ENCODE measurements around the gene ADAMTS14. TPM values are rescaled to one million over a fixed set of nuclear protein-coding genes. Genes with fewer than 3 reads are reported as not detected.

The ADAMTS14 gene
- polyA plus RNA-seq, 1 donor, result 7.2 TPM

- Histone ChIP-seq H3K4me1 (ENCODE audit: control insufficient read depth, insufficient read depth, low read length) (peaks cover 33% of the 10 kb centered on the region), H3K27me3 (ENCODE audit: control insufficient read depth, insufficient read depth, low read length) (no peaks in the 10 kb centered on the region), H3K36me3 (ENCODE audit: control insufficient read depth, insufficient read depth, low read length) (no peaks in the 10 kb centered on the region), H3K9me3 (ENCODE audit: control insufficient read depth, low read depth, low read length) (no peaks in the 10 kb centered on the region), H3K4me3 (ENCODE audit: low read length) (no peak overlapping the region), H3K27ac (ENCODE audit: low read length) (no peak overlapping the region)
- no peak for DNase-seq
- WGBS (ENCODE audit: insufficient coverage, low lambda C conversion rate), result no CpG with 5 or more reads among the region's 2 CpGs
Observed at GRCh38 chr10:70745555-70745954, 73.2 kb downstream of the ADAMTS14 start.

- no peaks in the 10 kb centered on the region for H3K36me3 ChIP-seq (ENCODE audit: control insufficient read depth, insufficient read depth, low read length)
- WGBS (ENCODE audit: insufficient coverage, low lambda C conversion rate), result no CpG with 5 or more reads among the region's 15 CpGs
- H3K27ac ChIP-seq (ENCODE audit: low read length), result no peak overlapping the region
- H3K4me3 ChIP-seq (ENCODE audit: low read length), result no peak overlapping the region
- DNase-seq, result no peak
- no peaks in the 10 kb centered on the region for H3K27me3 ChIP-seq (ENCODE audit: control insufficient read depth, insufficient read depth, low read length)
- peaks cover 19% of the 10 kb centered on the region for H3K4me1 ChIP-seq (ENCODE audit: control insufficient read depth, insufficient read depth, low read length)
- no peaks in the 10 kb centered on the region for H3K9me3 ChIP-seq (ENCODE audit: control insufficient read depth, low read depth, low read length)
Observed at GRCh38 chr10:70747192-70747965, 75.1 kb downstream of the ADAMTS14 start.

- Histone ChIP-seq H3K4me3 (ENCODE audit: low read length) (no peak overlapping the region), H3K27me3 (ENCODE audit: control insufficient read depth, insufficient read depth, low read length) (no peaks in the 10 kb centered on the region), H3K9me3 (ENCODE audit: control insufficient read depth, low read depth, low read length) (no peaks in the 10 kb centered on the region), H3K27ac (ENCODE audit: low read length) (no peak overlapping the region), H3K4me1 (ENCODE audit: control insufficient read depth, insufficient read depth, low read length) (peaks cover 10% of the 10 kb centered on the region), H3K36me3 (ENCODE audit: control insufficient read depth, insufficient read depth, low read length) (no peaks in the 10 kb centered on the region)
- no peak for DNase-seq
- WGBS (ENCODE audit: insufficient coverage, low lambda C conversion rate), result no CpG with 5 or more reads among the region's 3 CpGs
Observed at GRCh38 chr10:70748305-70748704, 76.0 kb downstream of the ADAMTS14 start.

GRCh38 chr10:70748801-70749573, 76.7 kb downstream of the ADAMTS14 start:
- DNase-seq, result no peak
- no CpG with 5 or more reads among the region's 10 CpGs for WGBS (ENCODE audit: insufficient coverage, low lambda C conversion rate)
- no peaks in the 10 kb centered on the region for H3K36me3 ChIP-seq (ENCODE audit: control insufficient read depth, insufficient read depth, low read length)

GRCh38 chr10:70749756-70750155, 77.5 kb downstream of the ADAMTS14 start:
- Histone ChIP-seq H3K27ac (ENCODE audit: low read length) (no peak overlapping the region), H3K36me3 (ENCODE audit: control insufficient read depth, insufficient read depth, low read length) (no peaks in the 10 kb centered on the region), H3K4me3 (ENCODE audit: low read length) (no peak overlapping the region), H3K4me1 (ENCODE audit: control insufficient read depth, insufficient read depth, low read length) (no peaks in the 10 kb centered on the region), H3K27me3 (ENCODE audit: control insufficient read depth, insufficient read depth, low read length) (no peaks in the 10 kb centered on the region), H3K9me3 (ENCODE audit: control insufficient read depth, low read depth, low read length) (no peaks in the 10 kb centered on the region)
- DNase-seq, result no peak
- no CpG with 5 or more reads among the region's 10 CpGs for WGBS (ENCODE audit: insufficient coverage, low lambda C conversion rate)

More at GRCh38 chr10:70748801-70749573, 76.7 kb downstream of the ADAMTS14 start:
- Histone ChIP-seq H3K27ac (ENCODE audit: low read length) (no peak overlapping the region), H3K9me3 (ENCODE audit: control insufficient read depth, low read depth, low read length) (no peaks in the 10 kb centered on the region), H3K4me1 (ENCODE audit: control insufficient read depth, insufficient read depth, low read length) (peaks cover 3% of the 10 kb centered on the region), H3K4me3 (ENCODE audit: low read length) (no peak overlapping the region), H3K27me3 (ENCODE audit: control insufficient read depth, insufficient read depth, low read length) (no peaks in the 10 kb centered on the region)

GRCh38 chr10:70750156-70750703, 77.9 kb downstream of the ADAMTS14 start:
- H3K4me3 ChIP-seq (ENCODE audit: low read length), result no peak overlapping the region
- H3K4me1 ChIP-seq (ENCODE audit: control insufficient read depth, insufficient read depth, low read length), result no peaks in the 10 kb centered on the region
- DNase-seq, result no peak
- no peaks in the 10 kb centered on the region for H3K36me3 ChIP-seq (ENCODE audit: control insufficient read depth, insufficient read depth, low read length)
- no peaks in the 10 kb centered on the region for H3K27me3 ChIP-seq (ENCODE audit: control insufficient read depth, insufficient read depth, low read length)
- WGBS (ENCODE audit: insufficient coverage, low lambda C conversion rate), result no CpG with 5 or more reads among the region's 3 CpGs
- H3K9me3 ChIP-seq (ENCODE audit: control insufficient read depth, low read depth, low read length), result no peaks in the 10 kb centered on the region
- no peak overlapping the region for H3K27ac ChIP-seq (ENCODE audit: low read length)

GRCh38 chr10:70751356-70751755, 79.0 kb downstream of the ADAMTS14 start:
- no peak for DNase-seq
- Histone ChIP-seq H3K4me1 (ENCODE audit: control insufficient read depth, insufficient read depth, low read length) (no peaks in the 10 kb centered on the region), H3K27me3 (ENCODE audit: control insufficient read depth, insufficient read depth, low read length) (no peaks in the 10 kb centered on the region), H3K36me3 (ENCODE audit: control insufficient read depth, insufficient read depth, low read length) (no peaks in the 10 kb centered on the region), H3K4me3 (ENCODE audit: low read length) (no peak overlapping the region), H3K9me3 (ENCODE audit: control insufficient read depth, low read depth, low read length) (no peaks in the 10 kb centered on the region), H3K27ac (ENCODE audit: low read length) (no peak overlapping the region)
- 92% methylated on average over 2 of the region's 9 CpGs for WGBS (ENCODE audit: insufficient coverage, low lambda C conversion rate)

GRCh38 chr10:70751991-70752390, 79.7 kb downstream of the ADAMTS14 start:
- H3K27ac ChIP-seq (ENCODE audit: low read length), result no peak overlapping the region
- no peaks in the 10 kb centered on the region for H3K9me3 ChIP-seq (ENCODE audit: control insufficient read depth, low read depth, low read length)
- no peak overlapping the region for H3K4me3 ChIP-seq (ENCODE audit: low read length)
- no peak for DNase-seq
- H3K4me1 ChIP-seq (ENCODE audit: control insufficient read depth, insufficient read depth, low read length), result no peaks in the 10 kb centered on the region
- no peaks in the 10 kb centered on the region for H3K27me3 ChIP-seq (ENCODE audit: control insufficient read depth, insufficient read depth, low read length)
- no peaks in the 10 kb centered on the region for H3K36me3 ChIP-seq (ENCODE audit: control insufficient read depth, insufficient read depth, low read length)
- WGBS (ENCODE audit: insufficient coverage, low lambda C conversion rate), result no CpG with 5 or more reads among the region's 14 CpGs

GRCh38 chr10:70752571-70752970, 80.3 kb downstream of the ADAMTS14 start:
- H3K27me3 ChIP-seq (ENCODE audit: control insufficient read depth, insufficient read depth, low read length), result no peaks in the 10 kb centered on the region
- no peak for DNase-seq
- H3K27ac ChIP-seq (ENCODE audit: low read length), result no peak overlapping the region
- no peak overlapping the region for H3K4me3 ChIP-seq (ENCODE audit: low read length)
- H3K4me1 ChIP-seq (ENCODE audit: control insufficient read depth, insufficient read depth, low read length), result no peaks in the 10 kb centered on the region
- WGBS (ENCODE audit: insufficient coverage, low lambda C conversion rate), result no CpG with 5 or more reads among the region's 7 CpGs
- H3K36me3 ChIP-seq (ENCODE audit: control insufficient read depth, insufficient read depth, low read length), result no peaks in the 10 kb centered on the region
- no peaks in the 10 kb centered on the region for H3K9me3 ChIP-seq (ENCODE audit: control insufficient read depth, low read depth, low read length)

GRCh38 chr10:70753026-70753663, 80.8 kb downstream of the ADAMTS14 start:
- Histone ChIP-seq H3K36me3 (ENCODE audit: control insufficient read depth, insufficient read depth, low read length) (no peaks in the 10 kb centered on the region), H3K27me3 (ENCODE audit: control insufficient read depth, insufficient read depth, low read length) (no peaks in the 10 kb centered on the region), H3K27ac (ENCODE audit: low read length) (no peak overlapping the region), H3K4me3 (ENCODE audit: low read length) (no peak overlapping the region), H3K4me1 (ENCODE audit: control insufficient read depth, insufficient read depth, low read length) (no peaks in the 10 kb centered on the region), H3K9me3 (ENCODE audit: control insufficient read depth, low read depth, low read length) (no peaks in the 10 kb centered on the region)
- no peak for DNase-seq
- WGBS (ENCODE audit: insufficient coverage, low lambda C conversion rate), result no CpG with 5 or more reads among the region's 10 CpGs
